Stimulated activated CD4-positive, alpha-beta T cell treated with anti-CD3 and anti-CD28 coated beads, Interleukin-1b, Interleukin-23, amount 100 ng/mL, for 1 hour (primary cell): ENCODE measurements around the gene OSBPL2.

Experiments
- DNase-seq, 2 donors: peaks; one replicate each; pipeline ENCODE4 v3.0.0-alpha.2; 2020; ENCODE audit warnings: low read depth in 2 of 2

Gene OSBPL2

DNA sequence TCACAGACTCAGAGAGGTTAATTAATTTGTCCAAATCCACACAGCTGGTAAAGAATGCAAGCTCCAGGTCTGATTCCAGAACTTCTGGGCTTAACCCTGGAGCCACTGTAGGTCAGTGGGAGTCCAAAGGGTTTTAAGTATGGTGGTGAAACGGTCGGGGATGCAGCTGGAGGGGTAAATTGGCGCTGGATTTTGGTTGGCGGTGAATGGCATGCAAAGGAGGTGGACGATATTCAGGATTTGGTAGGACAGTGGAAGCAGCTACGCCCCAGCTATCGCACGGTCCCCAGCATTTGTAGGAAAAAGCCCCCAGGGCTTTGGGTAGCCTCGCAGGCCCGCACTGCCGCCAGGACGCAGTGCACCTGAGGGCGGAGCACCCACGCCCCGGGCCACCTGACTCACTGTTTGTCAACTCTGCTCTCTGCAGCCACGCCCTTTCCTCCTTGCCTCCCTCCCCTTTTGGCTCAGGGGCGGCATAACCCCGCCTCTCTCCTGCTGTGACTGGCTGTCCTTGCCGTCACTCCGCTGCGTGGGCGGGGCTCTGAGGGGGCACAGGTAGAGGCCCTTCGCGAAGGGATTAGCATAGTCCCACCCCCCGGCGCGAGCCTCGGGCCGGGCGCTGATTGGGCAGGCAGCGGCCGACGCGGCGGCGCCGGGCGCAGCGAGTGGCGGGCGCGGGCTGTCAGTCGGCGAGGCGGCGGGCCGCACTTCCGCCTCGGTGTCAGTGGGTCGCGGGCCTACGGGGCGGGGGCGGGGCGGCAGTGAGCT is at the start of gene OSBPL2:
Gene OSBPL2 (plus strand): TSS at position 721 of the 768 bp plus-strand sequence. CDS start 17,664 bp downstream, outside the sequence.
- peak; percentile 100 for DNase-seq

DNA sequence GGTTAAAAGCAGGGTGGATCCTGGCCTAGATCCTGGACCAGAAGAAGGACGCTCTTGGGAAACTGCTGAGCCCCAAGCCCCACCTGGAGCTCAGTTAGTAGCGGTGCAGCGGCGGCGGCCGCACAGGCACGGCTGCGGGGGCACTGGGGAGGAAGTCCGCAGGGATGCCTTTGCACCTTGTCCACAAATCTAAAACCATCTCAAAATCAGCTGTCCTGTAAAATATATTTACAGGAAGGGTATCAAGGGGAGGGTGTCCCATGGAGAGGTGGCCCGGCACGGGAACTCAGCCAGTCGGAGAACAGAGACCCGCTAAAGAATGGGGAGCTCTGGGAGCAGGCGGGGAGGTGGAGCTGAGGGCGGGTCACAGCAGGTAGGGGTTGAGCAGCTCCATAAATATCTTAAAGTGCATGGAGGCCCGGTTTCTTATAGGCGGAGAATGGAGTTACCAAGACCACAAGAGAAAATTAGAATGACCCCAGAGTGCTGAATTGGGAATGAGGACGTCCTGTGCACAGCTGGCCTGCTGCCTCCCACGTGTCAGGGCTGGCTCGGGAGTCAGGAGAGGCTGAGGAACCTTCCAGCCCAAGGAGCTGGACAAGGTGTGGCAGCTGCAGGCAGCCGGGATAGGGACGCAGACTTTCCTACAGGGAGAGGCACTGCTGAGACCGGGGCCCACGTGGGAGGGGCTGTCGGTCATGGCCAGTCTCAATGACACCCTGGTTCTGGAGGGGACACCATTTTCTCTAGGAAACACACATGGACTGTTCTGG is 47.5 kb upstream of the OSBPL2 start:
- DNase-seq, result no peak

DNA sequence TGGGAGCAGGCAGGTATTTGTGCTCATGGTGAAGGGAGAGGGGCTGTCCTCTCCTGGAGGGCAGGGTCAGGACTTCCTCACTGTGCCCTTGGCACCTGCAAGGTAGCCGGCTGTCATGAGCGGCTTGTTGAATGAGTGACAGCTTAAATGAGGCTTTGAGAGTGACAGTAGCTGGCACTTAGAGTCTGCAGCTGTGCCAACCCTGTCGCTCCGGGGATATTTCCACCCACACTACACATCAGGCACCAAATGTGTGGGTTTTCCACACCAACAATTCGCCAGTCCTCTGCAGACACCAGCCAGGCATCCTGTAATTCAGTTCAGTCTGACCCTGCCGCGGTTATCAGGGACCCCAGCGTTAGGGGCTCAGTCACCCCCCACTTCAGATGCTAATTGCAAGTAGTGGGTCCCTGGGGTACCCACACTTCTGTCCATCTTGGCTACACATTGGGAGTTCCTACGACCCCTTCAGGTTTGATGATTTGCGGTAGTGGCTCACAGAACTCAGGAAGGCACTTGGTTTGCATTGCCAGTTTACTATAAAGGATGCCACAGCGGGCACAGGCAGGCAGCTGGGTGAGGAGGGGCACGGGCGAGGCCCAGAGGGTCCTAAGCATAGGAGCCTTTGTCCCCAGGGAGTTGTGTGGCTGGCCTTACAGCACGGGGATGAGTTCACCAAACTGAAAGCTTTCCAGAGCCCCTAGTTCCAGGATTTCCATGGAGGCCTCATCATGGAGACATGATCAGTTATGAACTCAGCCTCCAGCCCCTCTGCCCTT is 46.4 kb upstream of the OSBPL2 start:
- no peak for DNase-seq

DNA sequence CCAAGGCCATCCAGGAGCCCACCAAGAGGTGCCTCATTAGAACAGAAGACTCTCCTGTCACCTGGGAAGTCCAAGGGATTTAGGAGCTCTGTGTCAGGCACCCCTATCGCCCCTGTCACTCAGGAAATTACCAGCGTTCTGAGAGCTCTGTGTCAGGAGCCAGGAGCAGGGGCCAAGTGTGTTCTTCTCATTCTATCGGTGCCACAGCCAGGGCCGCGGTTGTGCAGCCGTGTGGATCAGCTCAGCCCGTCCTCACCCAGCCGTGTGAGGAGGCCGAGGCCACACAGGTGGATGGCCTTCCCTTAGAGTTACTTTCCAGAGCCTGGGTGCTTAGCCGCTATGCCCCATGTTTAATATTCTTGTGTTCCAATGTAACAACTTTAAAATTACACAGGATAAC is 45.7 kb upstream of the OSBPL2 start:
- no peak for DNase-seq

DNA sequence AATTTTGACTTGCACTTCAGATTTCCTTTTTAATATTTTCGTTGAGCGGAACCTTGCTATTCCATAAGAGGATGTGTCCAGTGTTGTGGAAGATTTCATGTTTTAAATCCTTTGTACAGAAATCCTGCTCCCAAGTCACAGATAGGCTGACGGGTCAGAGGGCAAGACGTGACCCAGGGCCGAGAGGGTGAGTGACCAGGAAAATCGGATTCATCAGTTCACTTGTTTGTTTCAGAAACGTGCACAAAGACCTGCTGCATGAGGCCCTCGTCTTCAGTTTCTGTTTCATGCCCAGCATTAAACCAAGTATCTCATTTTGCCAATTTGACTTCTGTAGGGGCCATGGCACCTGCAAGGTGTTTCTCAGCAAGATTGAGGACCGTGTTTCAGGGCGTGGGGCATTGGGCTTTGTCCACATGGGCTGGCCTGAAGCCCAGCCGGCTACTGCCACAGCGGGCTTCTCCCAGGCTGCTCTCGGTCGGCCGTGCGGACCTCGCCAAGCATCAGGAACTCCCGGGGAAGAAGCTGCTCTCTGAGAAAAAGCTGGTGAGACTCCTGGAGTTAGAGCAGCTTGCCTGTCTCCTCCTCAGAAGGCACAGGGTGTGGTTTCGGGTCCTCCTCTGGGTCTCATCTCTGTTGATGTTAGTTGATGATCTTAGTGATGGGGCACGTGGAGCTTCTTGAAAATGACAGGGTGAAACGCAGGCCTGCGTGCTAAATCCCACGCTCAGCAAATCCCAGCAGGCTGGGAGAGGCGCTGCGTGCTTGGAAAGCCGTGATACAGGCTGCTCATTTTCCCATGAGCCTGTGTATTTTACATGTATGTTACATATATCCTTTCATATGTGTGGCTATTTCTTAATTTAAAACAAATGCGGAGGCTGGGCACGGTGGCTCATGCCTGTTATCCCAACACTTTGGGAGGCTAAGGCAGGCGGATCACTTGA is 45.0 kb upstream of the OSBPL2 start:
- no peak for DNase-seq

DNA sequence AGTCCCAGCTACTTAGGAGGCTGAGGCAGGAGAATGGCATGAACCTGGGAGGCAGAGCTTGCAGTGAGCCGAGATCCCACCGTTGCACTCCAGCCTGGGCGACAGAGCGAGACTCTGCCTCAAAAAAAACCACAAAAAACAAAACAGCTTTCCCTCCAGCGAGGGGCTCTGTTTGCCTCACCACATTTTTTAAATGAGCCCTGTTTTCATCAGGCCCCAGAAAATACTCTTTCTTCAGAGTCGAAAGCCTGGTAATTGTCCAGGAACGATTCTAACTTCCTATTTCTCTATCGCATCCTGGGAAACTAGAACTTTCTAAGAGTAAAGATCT is 43.3 kb upstream of the OSBPL2 start:
- DNase-seq, result no peak

DNA sequence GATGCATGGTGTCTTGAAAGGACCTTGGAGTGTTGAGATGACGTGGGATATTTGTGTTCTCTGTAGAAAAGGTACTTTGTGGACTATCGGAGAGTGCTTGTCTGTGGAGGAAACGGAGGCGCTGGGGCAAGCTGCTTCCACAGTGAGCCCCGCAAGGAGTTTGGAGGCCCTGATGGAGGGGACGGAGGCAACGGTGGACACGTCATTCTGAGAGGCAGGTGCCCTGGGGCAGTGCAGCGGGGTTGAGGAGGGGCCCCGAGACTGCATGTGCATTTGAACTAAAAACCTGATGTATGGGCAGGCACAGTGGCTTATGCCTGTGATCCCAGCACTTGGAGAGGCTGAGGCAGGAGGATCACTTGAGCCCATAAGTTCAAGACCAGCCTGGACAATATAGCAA is 42.6 kb upstream of the OSBPL2 start:
- no peak for DNase-seq

DNA sequence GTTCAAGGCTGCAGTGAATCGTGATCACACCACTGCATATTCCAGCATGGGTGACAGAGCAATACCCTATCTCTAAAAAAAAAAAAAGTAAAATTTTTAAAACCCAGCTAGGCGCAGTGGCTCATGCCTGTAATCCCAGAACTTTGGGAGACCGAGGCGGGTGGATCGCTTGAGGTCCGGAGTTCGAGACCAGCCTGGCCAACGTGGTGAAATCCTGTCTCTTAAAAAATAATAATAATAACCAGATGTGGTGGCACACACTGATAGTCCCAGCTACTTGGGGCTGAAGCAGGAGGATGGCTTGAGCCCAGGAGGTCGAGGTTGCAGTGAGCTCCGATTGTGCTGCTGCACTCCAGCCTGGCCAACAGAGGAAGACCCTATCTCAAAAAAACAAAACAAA is 42.0 kb upstream of the OSBPL2 start:
- no peak for DNase-seq

DNA sequence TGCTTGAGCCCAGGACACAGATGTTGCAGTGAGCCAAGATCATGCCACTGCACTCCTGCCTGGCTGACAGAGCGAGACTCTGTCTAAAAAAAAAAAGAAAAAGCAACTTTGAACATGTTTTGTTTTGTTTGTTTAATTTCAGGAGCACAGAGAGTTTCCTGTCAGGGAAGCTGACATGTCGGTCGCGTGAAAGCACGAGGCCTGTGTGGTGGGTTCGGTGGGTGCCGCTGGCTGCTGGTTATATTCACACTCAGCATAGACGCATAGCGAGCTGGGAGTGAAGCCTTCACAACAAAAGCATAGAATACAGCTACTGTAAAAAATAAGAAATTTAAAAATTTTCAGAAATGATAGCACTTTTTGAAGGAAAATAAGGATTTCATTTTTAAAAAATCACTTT is 41.0 kb upstream of the OSBPL2 start:
- no peak for DNase-seq

DNA sequence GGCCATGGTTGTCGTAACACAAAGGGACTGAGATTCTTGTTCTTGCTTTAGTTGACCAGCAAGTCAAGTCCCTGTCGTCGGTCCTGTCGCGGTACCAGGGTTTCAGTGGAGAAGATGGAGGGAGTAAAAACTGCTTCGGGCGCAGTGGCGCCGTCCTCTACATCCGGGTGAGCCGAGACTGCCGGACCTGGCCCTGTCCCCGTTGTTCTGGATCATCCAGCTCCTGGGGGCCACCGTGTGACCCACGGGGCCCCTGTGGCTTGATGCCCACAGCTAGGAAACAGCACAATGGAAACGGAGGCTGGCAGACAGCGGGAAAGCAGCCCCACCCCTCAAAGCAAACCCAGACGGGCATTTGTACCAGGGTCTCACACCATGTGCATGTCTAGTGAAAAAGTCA is 40.5 kb upstream of the OSBPL2 start:
- DNase-seq, result no peak

DNA sequence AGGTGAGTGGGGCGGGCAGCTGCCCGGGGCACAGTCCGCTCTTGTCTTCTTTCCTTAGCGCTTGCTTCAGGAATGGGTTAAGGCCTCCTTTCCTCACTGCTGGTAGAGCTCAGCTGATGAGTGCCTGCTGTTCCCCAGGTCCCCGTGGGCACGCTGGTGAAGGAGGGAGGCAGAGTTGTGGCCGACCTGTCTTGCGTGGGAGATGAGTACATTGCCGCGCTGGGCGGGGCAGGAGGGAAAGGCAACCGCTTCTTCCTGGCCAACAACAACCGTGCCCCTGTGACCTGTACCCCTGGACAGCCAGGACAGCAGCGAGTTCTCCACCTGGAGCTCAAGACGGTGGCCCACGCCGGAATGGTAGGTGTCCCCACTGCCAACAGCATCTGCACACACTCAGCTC is 39.8 kb upstream of the OSBPL2 start:
- DNase-seq, result no peak

DNA sequence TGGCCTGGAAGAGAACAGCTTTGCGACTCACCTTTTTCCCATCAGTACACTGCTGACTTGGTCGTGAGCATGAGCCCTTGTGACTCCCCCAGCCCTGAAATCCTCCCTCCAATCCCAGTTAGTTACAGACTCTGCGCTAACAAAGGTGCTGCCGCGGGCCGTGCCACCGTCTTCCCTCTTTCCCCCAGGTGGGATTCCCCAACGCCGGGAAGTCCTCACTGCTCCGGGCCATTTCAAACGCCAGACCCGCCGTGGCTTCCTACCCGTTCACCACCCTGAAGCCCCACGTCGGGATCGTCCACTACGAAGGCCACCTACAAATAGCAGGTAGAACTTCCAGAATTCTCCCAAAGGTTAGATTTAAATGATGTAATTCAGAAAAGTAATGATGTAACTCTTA is 39.4 kb upstream of the OSBPL2 start:
- no peak for DNase-seq

DNA sequence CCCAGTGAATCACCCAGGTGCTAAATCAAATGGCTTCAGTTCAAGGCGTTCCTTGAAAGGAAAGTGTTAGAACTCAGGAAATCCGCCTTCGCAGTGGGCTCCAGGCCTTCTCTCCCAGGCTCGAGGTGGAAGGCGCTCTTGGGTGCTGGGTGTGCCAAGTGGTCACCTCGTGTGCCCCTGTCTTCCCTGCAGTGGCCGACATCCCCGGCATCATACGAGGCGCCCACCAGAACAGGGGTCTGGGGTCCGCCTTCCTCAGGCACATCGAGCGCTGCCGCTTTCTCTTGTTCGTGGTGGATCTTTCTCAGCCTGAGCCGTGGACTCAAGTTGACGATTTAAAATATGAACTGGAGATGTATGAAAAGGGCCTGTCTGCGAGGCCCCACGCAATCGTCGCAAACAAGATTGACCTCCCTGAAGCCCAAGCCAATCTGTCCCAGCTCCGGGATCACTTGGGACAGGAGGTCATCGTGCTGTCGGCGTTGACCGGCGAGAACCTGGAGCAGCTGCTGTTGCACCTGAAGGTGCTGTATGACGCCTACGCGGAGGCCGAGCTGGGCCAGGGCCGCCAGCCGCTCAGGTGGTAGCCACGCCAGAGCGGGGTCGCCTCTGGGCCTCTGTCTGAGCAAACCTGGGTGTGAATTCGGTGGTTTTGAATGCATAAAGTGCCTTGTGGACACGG is 37.7 kb upstream of the OSBPL2 start:
- no peak for DNase-seq

DNA sequence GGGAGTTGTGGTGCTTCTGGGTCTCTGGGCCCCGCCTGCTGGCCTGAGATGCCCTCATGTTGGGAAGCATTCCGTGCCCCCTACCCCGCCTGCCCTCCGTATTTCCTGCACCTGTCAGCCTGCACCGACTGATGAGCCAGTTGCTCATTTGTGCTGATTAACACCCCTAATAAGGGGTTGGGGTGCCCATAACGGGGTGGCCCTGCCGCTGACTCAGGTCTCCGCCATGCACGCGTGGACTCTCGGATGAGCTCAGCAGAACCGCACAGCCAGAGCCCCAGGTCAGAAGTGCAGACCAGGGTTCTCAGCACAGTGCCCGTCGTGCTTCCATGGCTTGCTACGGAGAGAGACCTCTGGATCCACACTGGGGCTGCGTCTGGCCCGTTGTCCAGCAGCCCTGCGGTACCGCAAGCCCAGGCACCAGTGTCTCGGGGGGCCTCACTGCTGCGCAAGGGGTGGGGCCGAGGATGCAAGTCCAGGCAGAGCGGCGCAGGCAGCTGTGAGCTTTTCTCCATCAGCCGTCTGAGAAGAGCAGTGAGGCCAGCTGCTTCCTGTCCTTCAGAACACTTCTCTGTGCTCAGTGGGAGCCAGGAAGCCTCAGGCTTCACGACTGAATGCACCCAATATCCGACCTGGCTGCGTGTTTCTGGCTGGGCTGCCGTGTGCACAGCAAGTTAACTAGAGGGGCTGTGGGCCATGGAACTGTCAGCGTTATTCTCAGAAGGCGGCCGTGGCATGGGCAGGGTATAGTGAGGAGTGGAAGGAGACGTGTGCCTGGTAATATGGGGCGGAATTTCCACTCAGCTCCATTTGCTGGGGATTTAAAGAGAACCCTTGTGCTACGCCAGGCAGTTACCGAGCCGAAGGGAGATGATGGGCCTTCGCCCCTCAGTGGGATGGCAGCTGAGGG is 36.9 kb upstream of the OSBPL2 start:
- no peak for DNase-seq

DNA sequence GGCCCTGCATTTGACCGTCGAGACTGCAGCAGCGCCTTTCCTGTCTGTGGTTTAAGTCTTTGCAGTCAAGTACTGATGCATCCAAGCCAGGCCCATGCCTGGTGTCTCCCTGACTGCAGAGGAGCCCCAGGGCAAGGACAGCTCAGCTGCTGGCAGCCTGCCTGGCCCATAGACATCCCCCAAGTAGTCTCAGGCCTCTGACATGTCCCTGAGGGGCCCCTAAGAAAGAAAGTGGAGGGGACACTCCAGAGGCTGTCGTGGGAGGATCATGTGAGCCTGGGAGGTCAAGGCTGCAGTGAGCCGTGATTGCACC is 36.3 kb upstream of the OSBPL2 start:
- no peak for DNase-seq

DNA sequence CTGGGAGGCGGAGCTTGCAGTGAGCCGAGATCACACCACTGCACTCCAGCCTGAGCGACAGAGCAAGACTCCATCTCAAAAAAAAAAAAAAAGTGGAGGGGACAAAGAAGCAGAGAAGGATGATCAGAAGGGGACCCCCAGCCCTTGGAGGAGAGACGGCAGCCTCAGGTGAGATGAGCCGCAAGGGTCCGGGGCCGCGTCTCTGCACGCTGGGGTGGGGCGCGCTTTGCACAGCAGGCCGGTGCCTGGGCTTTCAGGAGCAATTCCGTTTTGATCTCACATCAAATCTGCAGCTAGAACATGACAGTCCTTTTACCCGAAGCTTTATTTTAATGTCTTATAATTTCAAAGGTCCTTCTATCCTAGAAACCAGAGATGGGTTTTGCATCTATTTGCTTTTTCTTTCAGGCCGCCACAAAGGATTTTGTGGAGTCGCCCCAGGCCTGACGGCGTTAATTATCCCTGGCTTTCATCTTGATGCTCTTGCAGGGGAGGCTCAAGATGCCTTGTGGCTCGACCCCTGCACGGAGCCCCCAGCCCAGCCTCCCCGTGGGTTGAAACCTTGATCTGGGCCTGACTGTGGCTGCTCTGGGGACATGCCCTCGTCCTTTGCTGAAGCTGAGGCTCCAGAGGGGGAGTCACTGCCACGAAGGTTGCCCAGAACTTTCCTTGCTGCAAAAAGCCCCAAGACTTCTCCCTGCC is 35.5 kb upstream of the OSBPL2 start:
- no peak for DNase-seq

DNA sequence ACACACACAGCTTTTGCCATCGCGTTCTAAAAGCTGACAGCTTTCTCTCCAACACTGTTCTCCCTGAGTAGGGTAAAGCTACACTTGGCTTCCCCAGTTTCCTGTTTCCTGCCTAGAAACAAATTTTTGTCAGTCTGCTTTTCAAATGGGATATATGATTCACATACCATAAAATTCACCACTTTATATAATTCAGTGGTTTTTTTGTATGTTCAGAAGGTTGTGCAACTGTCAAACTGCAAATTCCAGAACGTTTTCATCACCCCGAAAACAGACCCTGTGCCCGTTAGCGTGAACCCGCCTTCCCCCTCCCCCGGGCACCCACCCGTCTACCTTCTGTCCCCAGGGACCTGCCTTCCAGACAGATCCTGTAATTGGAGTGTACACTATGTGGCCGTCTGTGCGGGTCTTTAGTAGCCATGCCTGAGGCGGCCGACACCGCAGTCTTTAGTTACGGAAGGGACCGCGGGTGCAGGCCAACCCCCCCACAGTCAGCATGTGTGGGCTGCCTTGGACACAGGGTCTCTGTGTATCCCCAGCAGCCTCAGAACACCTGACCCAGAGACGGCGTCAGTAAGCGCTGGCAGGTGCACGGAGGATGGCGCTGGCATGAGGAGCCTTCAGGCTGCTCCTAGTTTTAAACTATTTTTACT is 34.8 kb upstream of the OSBPL2 start:
- DNase-seq, result no peak

DNA sequence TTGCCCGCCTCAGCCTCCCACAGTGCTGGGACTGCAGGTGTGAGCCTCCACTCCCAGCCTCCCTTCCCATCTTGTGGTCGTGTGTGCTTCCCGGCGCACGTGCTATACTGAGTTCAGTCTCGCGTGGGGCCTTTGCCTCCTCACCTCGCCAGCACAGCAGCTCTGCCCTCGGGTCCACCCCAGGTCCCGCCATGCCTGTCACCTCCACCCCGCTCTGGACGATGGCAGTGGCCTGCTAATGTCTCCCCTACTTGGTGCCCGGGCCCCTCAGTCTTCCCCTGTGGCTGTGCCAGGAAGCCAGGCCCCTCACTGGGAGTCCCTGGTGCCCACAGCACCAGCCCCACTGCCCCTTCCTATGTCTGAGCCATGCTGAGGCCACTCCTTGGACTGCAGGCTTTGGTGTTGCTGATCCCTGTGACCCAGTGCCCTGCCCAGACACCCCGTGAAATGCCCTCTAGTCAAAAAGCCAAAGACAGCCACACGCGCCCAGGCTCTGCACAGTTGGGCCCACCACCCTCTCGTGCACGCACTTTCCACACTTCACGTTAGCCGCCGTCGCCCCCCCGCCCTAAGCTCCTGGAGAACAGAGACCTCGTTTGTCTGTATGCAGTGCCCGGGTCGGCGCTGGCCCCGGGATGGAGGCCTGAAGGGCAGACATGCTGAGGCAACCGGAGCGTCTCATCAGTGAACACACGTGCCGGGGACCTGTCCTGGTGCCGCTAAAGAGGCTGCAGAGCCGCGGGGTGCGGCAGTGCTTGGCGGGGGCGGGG is 32.5 kb upstream of the OSBPL2 start:
- no peak for DNase-seq
